ENCODE results near the gene FGD3. TPM values are rescaled to one million over a fixed set of nuclear protein-coding genes. Genes with fewer than 3 reads are reported as not detected.

The FGD3 gene
- total RNA-seq, 2 donors from 2014 or later = 9.9 to 13.7 TPM

DNA sequence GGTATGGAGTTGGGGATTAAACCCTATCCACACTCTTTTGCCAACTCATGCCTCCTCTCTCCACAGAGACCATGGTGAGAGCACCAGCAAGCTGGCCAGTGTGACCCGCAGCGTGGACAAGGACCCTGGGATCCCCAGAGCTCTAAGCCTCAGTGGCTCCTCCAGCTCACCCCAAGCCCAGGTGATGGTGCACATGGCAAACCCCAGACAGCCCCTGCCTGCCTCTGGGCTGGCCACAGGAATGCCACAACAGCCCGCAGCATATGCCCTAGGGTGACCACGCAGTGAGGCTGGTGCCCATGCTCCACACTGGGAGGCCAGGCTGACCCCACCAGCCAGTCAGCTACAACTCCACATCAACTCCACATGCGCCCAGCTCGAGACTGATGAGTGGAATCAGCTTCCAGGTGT, 137.2 kb downstream of the FGD3 start:
- Histone ChIP-seq H3K4me3 (no peak overlapping the region), H3K27me3 (replicated peaks; ENCODE audit: insufficient read depth) (no peaks in the 10 kb centered on the region), H3K4me1 (ENCODE audit: control insufficient read depth in 1 of 2, low read depth in 2 of 2) (no peaks in the 10 kb centered on the region), H3K9me3 (no peaks in the 10 kb centered on the region), H3K36me3 (no peaks in the 10 kb centered on the region), H3K27ac (no peak overlapping the region)
- ATAC-seq (ENCODE audit: insufficient number of reproducible peaks, low FRiP score, low read depth) = no peak
- no peak for DNase-seq (ENCODE audit: low spot score)
- TF ChIP-seq, protein P1, sequence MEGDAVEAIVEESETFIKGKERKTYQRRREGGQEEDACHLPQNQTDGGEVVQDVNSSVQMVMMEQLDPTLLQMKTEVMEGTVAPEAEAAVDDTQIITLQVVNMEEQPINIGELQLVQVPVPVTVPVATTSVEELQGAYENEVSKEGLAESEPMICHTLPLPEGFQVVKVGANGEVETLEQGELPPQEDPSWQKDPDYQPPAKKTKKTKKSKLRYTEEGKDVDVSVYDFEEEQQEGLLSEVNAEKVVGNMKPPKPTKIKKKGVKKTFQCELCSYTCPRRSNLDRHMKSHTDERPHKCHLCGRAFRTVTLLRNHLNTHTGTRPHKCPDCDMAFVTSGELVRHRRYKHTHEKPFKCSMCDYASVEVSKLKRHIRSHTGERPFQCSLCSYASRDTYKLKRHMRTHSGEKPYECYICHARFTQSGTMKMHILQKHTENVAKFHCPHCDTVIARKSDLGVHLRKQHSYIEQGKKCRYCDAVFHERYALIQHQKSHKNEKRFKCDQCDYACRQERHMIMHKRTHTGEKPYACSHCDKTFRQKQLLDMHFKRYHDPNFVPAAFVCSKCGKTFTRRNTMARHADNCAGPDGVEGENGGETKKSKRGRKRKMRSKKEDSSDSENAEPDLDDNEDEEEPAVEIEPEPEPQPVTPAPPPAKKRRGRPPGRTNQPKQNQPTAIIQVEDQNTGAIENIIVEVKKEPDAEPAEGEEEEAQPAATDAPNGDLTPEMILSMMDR (IDR thresholded peaks at IDR 0.05) = no peak

DNA sequence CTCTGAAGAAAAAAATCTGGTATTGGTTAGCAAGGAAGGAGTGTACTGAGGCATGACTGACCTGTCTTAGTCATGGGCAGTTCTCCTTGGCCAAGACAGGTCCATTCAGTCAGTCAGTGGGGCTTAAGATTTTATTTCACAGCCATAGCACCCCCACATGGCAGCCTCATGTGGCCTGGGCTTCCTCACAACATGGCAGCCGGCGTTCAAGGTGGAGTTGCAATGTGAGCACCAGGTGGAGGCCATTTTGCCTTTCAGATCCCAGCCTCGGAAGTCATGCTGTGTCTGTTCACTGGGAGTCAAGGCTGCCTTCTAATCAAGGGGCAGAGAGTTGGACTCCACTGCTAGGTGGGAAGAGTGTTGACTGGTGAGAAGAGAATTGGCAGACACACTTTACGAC, 138.4 kb downstream of the FGD3 start:
- Histone ChIP-seq H3K4me3 (no peak overlapping the region), H3K9me3 (peaks cover under 1% of the 10 kb centered on the region), H3K27ac (no peak overlapping the region), H3K36me3 (no peaks in the 10 kb centered on the region), H3K4me1 (ENCODE audit: control insufficient read depth in 1 of 2, low read depth in 2 of 2) (no peaks in the 10 kb centered on the region), H3K27me3 (replicated peaks; ENCODE audit: insufficient read depth) (no peaks in the 10 kb centered on the region)
- TF ChIP-seq, protein P1 (IDR thresholded peaks at IDR 0.05) = no peak
- DNase-seq (ENCODE audit: low spot score) (no peak), ATAC-seq (ENCODE audit: insufficient number of reproducible peaks, low FRiP score, low read depth) (no peak)

Other genes starting within 250 kb of the FGD3 start
- 10 to 100 TPM; 52.1 to 57.7 TPM for gene BICD2, start 182.7 kb upstream of the FGD3 start, total RNA-seq
- 10 to 100 TPM; 13.9 to 24.5 TPM for gene ZNF484, start 69.5 kb upstream of the FGD3 start, total RNA-seq
- gene SUSD3, start 111.2 kb downstream of the FGD3 start, total RNA-seq = 10 to 100 TPM in 1 of 2 donors, 1 to 10 TPM in 1; 7.0 to 21.4 TPM
- gene CARD19, start 148.7 kb downstream of the FGD3 start, total RNA-seq = 100 to 1,000 TPM in 1 of 2 donors, 10 to 100 TPM in 1; 46.3 to 103 TPM
- 100 to 1,000 TPM in 1 of 2 donors, 10 to 100 TPM in 1; 71.2 to 194 TPM for gene NINJ1, start 186.7 kb downstream of the FGD3 start, total RNA-seq
- 1 to 10 TPM in 1 of 2 donors, under 1 TPM in 1; 0.95 to 4.7 TPM for gene WNK2, start 236.6 kb downstream of the FGD3 start, total RNA-seq

All from thoracic aorta (tissue), 2 donors.